OCI-LY1 (cell line): ENCODE results near the gene RBM43.
A peak's percentile ranks its signal among the peaks of the same experiment; 100 is the strongest.

Experiments used
- H2AFZ ChIP-seq: fragments of 200-600 bp; sonication (generic), shearing (Covaris generic); 2 replicates; pipeline ENCODE4 v1.6.0; 2014; ENCODE audit warnings: antibody characterized with exemption, mild to moderate bottlenecking, low read length
- H3F3A ChIP-seq: fragments of 200-600 bp; sonication (generic), shearing (Covaris generic); 2 replicates; pipeline ENCODE4 v1.6.0; 2014; ENCODE audit warnings: mild to moderate bottlenecking, antibody characterized with exemption, low read length, moderate library complexity; ENCODE audit not compliant: insufficient read depth
- H3K27ac ChIP-seq: fragments of 200-600 bp; sonication (generic); 2 replicates; pipeline ENCODE4 v1.5.1; 2014; ENCODE audit warnings: low read length, mixed run types, mild to moderate bottlenecking, low read depth; ENCODE audit not compliant: poor library complexity, severe bottlenecking
- H3K27me3 ChIP-seq: fragments of 200-600 bp; sonication (generic); 2 replicates; pipeline ENCODE4 v1.6.0; 2014; ENCODE audit warnings: antibody characterized with exemption, mild to moderate bottlenecking, low read length, moderate library complexity; ENCODE audit not compliant: insufficient read depth
- H3K36me3 ChIP-seq: fragments of 200-600 bp; sonication (generic); 2 replicates; pipeline ENCODE4 v1.6.1; 2014; ENCODE audit warnings: mild to moderate bottlenecking, antibody characterized with exemption, low read length, moderate library complexity, mixed read lengths; ENCODE audit not compliant: insufficient read depth
- H3K4me1 ChIP-seq: fragments of 200-600 bp; sonication (generic); 2 replicates; pipeline ENCODE4 v1.5.1; 2014; ENCODE audit warnings: mild to moderate bottlenecking, low read length, moderate library complexity; ENCODE audit not compliant: insufficient read depth, severe bottlenecking
- H3K4me2 ChIP-seq: fragments of 200-600 bp; sonication (generic), shearing (Covaris generic); 2 replicates; pipeline ENCODE4 v1.6.1; 2014; ENCODE audit warnings: low read length
- H3K4me3 ChIP-seq: fragments of 200-600 bp; sonication (generic); 2 replicates; pipeline ENCODE4 v1.5.1; 2014; ENCODE audit warnings: low read length, low read depth, mild to moderate bottlenecking, mixed read lengths; ENCODE audit not compliant: poor library complexity, severe bottlenecking
- H3K79me2 ChIP-seq: fragments of 200-600 bp; shearing (Covaris generic); 2 replicates; pipeline ENCODE4 v1.6.1; 2016; ENCODE audit warnings: mixed run types, low read length, mixed read lengths; ENCODE audit not compliant: insufficient read depth
- H3K9ac ChIP-seq: fragments of 200-600 bp; sonication (generic), shearing (Covaris generic); 2 replicates; pipeline ENCODE4 v1.6.1; 2014; ENCODE audit warnings: mild to moderate bottlenecking, low read length, mixed read lengths
- H3K9me2 ChIP-seq: fragments of 200-600 bp; sonication (generic), shearing (Covaris generic); 2 replicates; pipeline ENCODE4 v1.6.1; 2014; ENCODE audit warnings: low read depth, mild to moderate bottlenecking, low read length, mixed read lengths
- H3K9me3 ChIP-seq: fragments of 200-600 bp; shearing (Covaris generic); 2 replicates; pipeline ENCODE4 v1.6.1; 2014; ENCODE audit warnings: low read length, mixed read lengths
- H4K20me1 ChIP-seq: fragments of 200-600 bp; sonication (generic), shearing (Covaris generic); 2 replicates; pipeline ENCODE4 v1.6.0; 2016; ENCODE audit warnings: mild to moderate bottlenecking, low read length; ENCODE audit not compliant: insufficient read depth
- EZH2 ChIP-seq: fragments of 200-600 bp; sonication (generic), shearing (Covaris generic); IDR thresholded peaks from 2 replicates; pipeline ENCODE4 v1.8.0; 2017; ENCODE audit warnings: borderline replicate concordance, mixed run types, mild to moderate bottlenecking, antibody characterized with exemption, low read length, moderate library complexity, mixed read lengths
- TF ChIP-seq, protein P1 (sequence below): fragments of 200-600 bp; sonication (generic), shearing (Covaris generic); IDR thresholded peaks from 2 replicates; pipeline ENCODE4 v1.5.1; 2017; ENCODE audit warnings: mild to moderate bottlenecking, antibody characterized with exemption, low read length, moderate library complexity, mixed read lengths

Gene RBM43

DNA sequence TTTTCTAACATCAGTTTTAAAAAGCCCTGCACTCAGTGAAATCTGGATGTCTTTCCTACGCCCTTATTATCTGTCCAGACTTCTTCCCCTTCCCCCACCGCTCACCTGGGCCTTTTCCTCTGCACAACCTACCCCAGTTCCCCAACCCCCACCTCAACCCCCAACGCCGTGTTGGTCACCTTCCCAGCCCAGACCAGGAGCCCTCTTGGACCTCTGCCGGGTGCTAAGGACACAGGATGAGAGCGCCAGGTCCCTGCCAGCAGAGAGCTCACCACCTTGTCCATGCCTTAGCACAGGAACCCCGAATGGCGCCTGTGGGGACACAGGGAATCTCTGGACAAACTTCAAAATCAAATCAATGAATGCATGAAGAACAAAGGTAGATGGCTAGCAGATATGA, 966 bp upstream of the RBM43 start:
- Histone ChIP-seq H3K9me2 (no peaks in the 10 kb centered on the region), H3K9ac (no peak overlapping the region), H3K36me3 (no peaks in the 10 kb centered on the region), H3K9me3 (no peaks in the 10 kb centered on the region), H3F3A (no peaks in the 10 kb centered on the region), H2AFZ (no peak overlapping the region; the same call in 1 of the 2 replicates), H3K79me2 (no peaks in the 10 kb centered on the region), H3K4me3 (no peak overlapping the region), H4K20me1 (no peaks in the 10 kb centered on the region), H3K4me2 (no peak overlapping the region), H3K27me3 (no peaks in the 10 kb centered on the region), H3K27ac (no peak overlapping the region), H3K4me1 (peaks cover 17% of the 10 kb centered on the region)
- TF ChIP-seq, protein P1, sequence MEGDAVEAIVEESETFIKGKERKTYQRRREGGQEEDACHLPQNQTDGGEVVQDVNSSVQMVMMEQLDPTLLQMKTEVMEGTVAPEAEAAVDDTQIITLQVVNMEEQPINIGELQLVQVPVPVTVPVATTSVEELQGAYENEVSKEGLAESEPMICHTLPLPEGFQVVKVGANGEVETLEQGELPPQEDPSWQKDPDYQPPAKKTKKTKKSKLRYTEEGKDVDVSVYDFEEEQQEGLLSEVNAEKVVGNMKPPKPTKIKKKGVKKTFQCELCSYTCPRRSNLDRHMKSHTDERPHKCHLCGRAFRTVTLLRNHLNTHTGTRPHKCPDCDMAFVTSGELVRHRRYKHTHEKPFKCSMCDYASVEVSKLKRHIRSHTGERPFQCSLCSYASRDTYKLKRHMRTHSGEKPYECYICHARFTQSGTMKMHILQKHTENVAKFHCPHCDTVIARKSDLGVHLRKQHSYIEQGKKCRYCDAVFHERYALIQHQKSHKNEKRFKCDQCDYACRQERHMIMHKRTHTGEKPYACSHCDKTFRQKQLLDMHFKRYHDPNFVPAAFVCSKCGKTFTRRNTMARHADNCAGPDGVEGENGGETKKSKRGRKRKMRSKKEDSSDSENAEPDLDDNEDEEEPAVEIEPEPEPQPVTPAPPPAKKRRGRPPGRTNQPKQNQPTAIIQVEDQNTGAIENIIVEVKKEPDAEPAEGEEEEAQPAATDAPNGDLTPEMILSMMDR, result no peak
- no peak for TF ChIP-seq EZH2

DNA sequence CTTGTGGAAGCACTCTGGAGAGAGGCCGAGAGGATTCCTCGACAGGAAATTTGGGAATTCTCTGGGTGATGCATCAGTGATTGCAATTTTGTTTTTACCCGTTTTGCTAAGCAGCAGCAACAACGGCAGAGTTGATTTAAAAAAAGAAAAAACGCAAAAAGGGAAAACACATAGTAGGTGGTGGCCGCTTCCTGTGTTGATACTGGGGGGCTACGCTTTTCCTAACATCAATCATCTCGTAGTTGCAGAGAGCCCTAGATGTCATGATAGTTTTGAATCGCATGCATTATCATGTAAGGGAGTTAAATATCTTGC, 271 bp upstream of the RBM43 start:
- H2AFZ ChIP-seq, result peak overlapping the region; percentile 14; the same call in 1 of the 2 replicates
- no peaks in the 10 kb centered on the region for H3K36me3 ChIP-seq
- H3K4me2 ChIP-seq, result peak overlapping the region; percentile 68
- H3K9ac ChIP-seq, result peak overlapping the region; percentile 76
- H3K27me3 ChIP-seq, result no peaks in the 10 kb centered on the region
- H3K9me3 ChIP-seq, result no peaks in the 10 kb centered on the region
- no peak for TF ChIP-seq EZH2
- TF ChIP-seq, protein P1, result no peak
- no peaks in the 10 kb centered on the region for H3K79me2 ChIP-seq
- H3K4me1 ChIP-seq, result peaks cover 17% of the 10 kb centered on the region
- H3K9me2 ChIP-seq, result no peaks in the 10 kb centered on the region
- peak overlapping the region; percentile 71 for H3K4me3 ChIP-seq
- no peaks in the 10 kb centered on the region for H4K20me1 ChIP-seq
- peak overlapping the region; percentile 62 for H3K27ac ChIP-seq
- no peaks in the 10 kb centered on the region for H3F3A ChIP-seq

DNA sequence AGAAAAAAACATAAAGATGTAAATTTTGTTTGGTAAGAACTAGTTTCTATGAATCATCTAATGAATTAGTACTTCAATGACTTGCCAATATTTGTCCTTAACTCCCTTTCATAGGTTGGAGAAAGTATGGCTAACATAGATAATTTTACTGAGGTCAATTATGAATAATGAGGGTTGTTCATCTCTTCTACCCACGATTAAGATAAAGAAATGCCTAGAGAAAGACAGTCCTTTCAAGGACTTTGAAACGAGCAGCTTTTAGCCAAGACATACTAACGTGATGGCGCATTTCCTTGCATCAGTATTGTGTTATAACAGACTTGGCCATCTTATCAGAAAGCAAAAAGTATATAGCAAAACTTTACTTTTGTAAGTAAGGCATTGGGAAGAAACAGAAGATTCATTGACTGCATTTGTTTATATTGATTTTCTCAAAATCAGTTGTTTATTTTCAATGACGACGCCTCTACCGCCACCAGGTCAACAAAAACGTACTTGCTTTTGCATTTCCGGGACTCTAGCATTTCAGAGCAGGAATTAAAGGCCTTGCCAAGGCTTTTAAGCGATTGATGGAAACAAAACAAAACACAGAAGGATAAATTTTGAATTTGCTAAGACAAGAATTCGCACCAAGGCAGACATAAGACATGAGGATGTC, 961 bp downstream of the RBM43 start:
- H3K9me3 ChIP-seq, result no peaks in the 10 kb centered on the region
- H3K4me3 ChIP-seq, result peak overlapping the region; percentile 71
- no peaks in the 10 kb centered on the region for H3K36me3 ChIP-seq
- peaks cover 17% of the 10 kb centered on the region for H3K4me1 ChIP-seq
- no peaks in the 10 kb centered on the region for H3K27me3 ChIP-seq
- H3K27ac ChIP-seq, result peak overlapping the region; percentile 62
- H3F3A ChIP-seq, result no peaks in the 10 kb centered on the region
- H2AFZ ChIP-seq, result peak overlapping the region; percentile 21
- no peaks in the 10 kb centered on the region for H4K20me1 ChIP-seq
- peak overlapping the region; percentile 68 for H3K4me2 ChIP-seq
- peak overlapping the region; percentile 76 for H3K9ac ChIP-seq
- no peak for TF ChIP-seq EZH2
- TF ChIP-seq, protein P1, result no peak
- no peaks in the 10 kb centered on the region for H3K9me2 ChIP-seq
- H3K79me2 ChIP-seq, result no peaks in the 10 kb centered on the region
